Measurements from ENCODE around the gene CNTNAP4.

The CNTNAP4 gene

GRCh38 chr16:76370344-76370743, 93.1 kb downstream of the CNTNAP4 start:
- no peaks in the 10 kb centered on the region for H3K9me2 ChIP-seq (replicated peaks; ENCODE audit: control insufficient read depth, low read length)
- H3K27ac ChIP-seq (ENCODE audit: low read depth, low read length), result no peak overlapping the region
- H3K36me3 ChIP-seq (ENCODE audit: control insufficient read depth, low read length), result no peaks in the 10 kb centered on the region
- H3K4me1 ChIP-seq (ENCODE audit: control insufficient read depth, low read length), result no peaks in the 10 kb centered on the region
- no peaks in the 10 kb centered on the region for H3F3A ChIP-seq (ENCODE audit: control insufficient read depth, insufficient read depth)
- H3K27me3 ChIP-seq (ENCODE audit: control insufficient read depth, low read length), result no peaks in the 10 kb centered on the region
- no peaks in the 10 kb centered on the region for H3K9me3 ChIP-seq (ENCODE audit: control insufficient read depth, insufficient read depth, low read length)
- TF ChIP-seq CTCF (IDR thresholded peaks at IDR 0.05; ENCODE audit: low read depth, low read length, poor library complexity, severe bottlenecking), result no peak
- TF ChIP-seq EZH2phosphoT487 (IDR thresholded peaks at IDR 0.05; ENCODE audit: borderline replicate concordance, low read length), result no peak
- H3K4me2 ChIP-seq (ENCODE audit: low read length), result no peak overlapping the region
- no peak overlapping the region for H3K4me3 ChIP-seq (ENCODE audit: low read length)
- H4K20me1 ChIP-seq (ENCODE audit: control insufficient read depth, insufficient read depth, low read depth, low read length), result no peaks in the 10 kb centered on the region
- H3K79me2 ChIP-seq (ENCODE audit: control insufficient read depth, low read length), result no peaks in the 10 kb centered on the region

GRCh38 chr16:76371441-76371840, 94.2 kb downstream of the CNTNAP4 start:
- no peak overlapping the region for H3K27ac ChIP-seq (ENCODE audit: low read depth, low read length)
- TF ChIP-seq CTCF (IDR thresholded peaks at IDR 0.05; ENCODE audit: low read depth, low read length, poor library complexity, severe bottlenecking), result no peak
- no peak for TF ChIP-seq EZH2phosphoT487 (IDR thresholded peaks at IDR 0.05; ENCODE audit: borderline replicate concordance, low read length)
- H3K4me2 ChIP-seq (ENCODE audit: low read length), result no peak overlapping the region
- no peaks in the 10 kb centered on the region for H3K27me3 ChIP-seq (ENCODE audit: control insufficient read depth, low read length)
- no peaks in the 10 kb centered on the region for H3K9me2 ChIP-seq (replicated peaks; ENCODE audit: control insufficient read depth, low read length)
- H3K4me1 ChIP-seq (ENCODE audit: control insufficient read depth, low read length), result no peaks in the 10 kb centered on the region
- H3K79me2 ChIP-seq (ENCODE audit: control insufficient read depth, low read length), result no peaks in the 10 kb centered on the region
- H3K4me3 ChIP-seq (ENCODE audit: low read length), result no peak overlapping the region
- no peaks in the 10 kb centered on the region for H3K9me3 ChIP-seq (ENCODE audit: control insufficient read depth, insufficient read depth, low read length)
- no peaks in the 10 kb centered on the region for H3F3A ChIP-seq (ENCODE audit: control insufficient read depth, insufficient read depth)
- H3K36me3 ChIP-seq (ENCODE audit: control insufficient read depth, low read length), result no peaks in the 10 kb centered on the region
- no peaks in the 10 kb centered on the region for H4K20me1 ChIP-seq (ENCODE audit: control insufficient read depth, insufficient read depth, low read depth, low read length)

GRCh38 chr16:76373998-76374397, 96.8 kb downstream of the CNTNAP4 start:
- Histone ChIP-seq H3K36me3 (ENCODE audit: control insufficient read depth, low read length) (no peaks in the 10 kb centered on the region), H3F3A (ENCODE audit: control insufficient read depth, insufficient read depth) (no peaks in the 10 kb centered on the region), H3K9me2 (replicated peaks; ENCODE audit: control insufficient read depth, low read length) (no peaks in the 10 kb centered on the region), H3K4me1 (ENCODE audit: control insufficient read depth, low read length) (no peaks in the 10 kb centered on the region), H3K79me2 (ENCODE audit: control insufficient read depth, low read length) (no peaks in the 10 kb centered on the region), H3K4me3 (ENCODE audit: low read length) (no peak overlapping the region), H4K20me1 (ENCODE audit: control insufficient read depth, insufficient read depth, low read depth, low read length) (no peaks in the 10 kb centered on the region), H3K9me3 (ENCODE audit: control insufficient read depth, insufficient read depth, low read length) (no peaks in the 10 kb centered on the region), H3K27me3 (ENCODE audit: control insufficient read depth, low read length) (no peaks in the 10 kb centered on the region), H3K27ac (ENCODE audit: low read depth, low read length) (no peak overlapping the region), H3K4me2 (ENCODE audit: low read length) (no peak overlapping the region)
- TF ChIP-seq CTCF (IDR thresholded peaks at IDR 0.05; ENCODE audit: low read depth, low read length, poor library complexity, severe bottlenecking) (no peak), EZH2phosphoT487 (IDR thresholded peaks at IDR 0.05; ENCODE audit: borderline replicate concordance, low read length) (no peak)

GRCh38 chr16:76376988-76377387, 99.8 kb downstream of the CNTNAP4 start:
- Histone ChIP-seq H3K4me2 (ENCODE audit: low read length) (no peak overlapping the region), H3K9me3 (ENCODE audit: control insufficient read depth, insufficient read depth, low read length) (no peaks in the 10 kb centered on the region), H3K4me3 (ENCODE audit: low read length) (no peak overlapping the region), H3K27ac (ENCODE audit: low read depth, low read length) (no peak overlapping the region), H3K4me1 (ENCODE audit: control insufficient read depth, low read length) (no peaks in the 10 kb centered on the region), H3K36me3 (ENCODE audit: control insufficient read depth, low read length) (no peaks in the 10 kb centered on the region), H4K20me1 (ENCODE audit: control insufficient read depth, insufficient read depth, low read depth, low read length) (no peaks in the 10 kb centered on the region), H3F3A (ENCODE audit: control insufficient read depth, insufficient read depth) (no peaks in the 10 kb centered on the region), H3K27me3 (ENCODE audit: control insufficient read depth, low read length) (no peaks in the 10 kb centered on the region), H3K79me2 (ENCODE audit: control insufficient read depth, low read length) (no peaks in the 10 kb centered on the region), H3K9me2 (replicated peaks; ENCODE audit: control insufficient read depth, low read length) (no peaks in the 10 kb centered on the region)
- no peak for TF ChIP-seq CTCF (IDR thresholded peaks at IDR 0.05; ENCODE audit: low read depth, low read length, poor library complexity, severe bottlenecking)
- TF ChIP-seq EZH2phosphoT487 (IDR thresholded peaks at IDR 0.05; ENCODE audit: borderline replicate concordance, low read length), result no peak
